Muscle of back (tissue), 11 donors: ENCODE data around the gene WNT3A. TPM values are rescaled to one million over a fixed set of nuclear protein-coding genes. Genes with fewer than 3 reads are reported as not detected.

Experiments used
- DNase-seq, 3 donors: peaks; one replicate each; pipeline versions ENCODE4 v3.0.0 to v3.0.0-alpha.2; 2013
- polyA plus RNA-seq, 10 donors: library from polyadenylated mRNA; unstranded; fragments of 120-200 nt; gene quantifications; one replicate each; pipeline ENCODE4 v1.2.1, GENCODE V29; 2013; ENCODE audit not compliant: insufficient read length in 10 of 10

WNT3A gene
- polyA plus RNA-seq, 10 donors: 0.55 to 0.95 TPM; not detected in 8

DNA sequence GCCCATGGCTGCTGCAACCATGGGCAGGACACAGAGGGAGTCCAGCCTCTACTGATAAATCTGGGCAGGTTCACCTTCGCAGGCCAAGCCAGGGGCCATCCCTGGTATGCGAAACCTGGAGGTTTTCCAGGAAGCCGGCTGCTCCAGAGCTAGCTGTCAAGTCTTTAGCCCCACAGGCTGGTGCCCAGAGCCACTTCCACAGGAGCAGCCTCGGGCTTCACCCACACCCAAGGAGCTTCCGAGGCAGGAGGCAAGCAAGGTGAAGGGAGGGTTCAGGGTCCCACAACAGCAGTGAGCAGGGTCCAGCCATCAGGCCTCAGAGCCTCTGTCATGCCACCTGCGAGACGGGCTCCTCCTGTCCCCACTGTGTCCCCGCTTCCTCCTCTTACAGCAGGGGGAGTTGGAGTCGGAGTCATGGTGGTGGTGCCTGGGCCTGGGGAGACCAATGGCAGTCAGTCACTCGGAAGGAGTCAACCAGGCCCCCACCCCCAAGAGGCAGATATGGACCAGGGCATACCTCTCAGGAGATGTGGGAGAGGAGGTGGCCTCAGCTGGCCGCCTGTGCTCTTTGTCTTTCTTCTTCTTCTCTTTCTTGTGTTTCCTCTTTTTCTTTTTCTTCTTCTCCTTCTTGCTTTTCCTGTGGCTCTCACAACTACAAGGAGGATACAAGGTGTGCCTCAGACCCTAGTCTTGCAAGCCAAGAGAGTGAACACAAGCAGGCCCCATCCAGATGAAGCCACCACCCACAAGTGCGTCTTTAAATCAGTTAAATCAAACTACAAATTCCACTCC, 94.2 kb downstream of the WNT3A start:
- DNase-seq: no peak

DNA sequence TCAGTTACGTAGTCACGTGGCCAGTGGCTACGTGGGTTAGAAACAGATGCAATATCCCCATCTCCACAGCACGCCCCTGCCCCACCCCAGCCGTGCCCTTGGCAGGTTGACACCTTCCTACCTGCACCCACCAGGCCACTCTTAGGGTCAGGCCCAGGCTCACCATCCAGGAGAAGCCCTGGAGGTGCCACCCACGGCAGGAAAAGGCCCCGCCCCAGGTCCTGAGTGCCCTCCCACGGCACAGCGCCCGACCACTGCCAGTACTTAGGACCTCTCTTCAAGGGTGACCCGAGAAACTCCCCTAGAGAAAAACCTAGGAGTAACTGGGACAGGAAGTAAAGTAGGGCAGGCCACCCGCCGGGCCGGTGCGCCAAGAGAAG, 94.8 kb downstream of the WNT3A start:
- DNase-seq: no peak

DNA sequence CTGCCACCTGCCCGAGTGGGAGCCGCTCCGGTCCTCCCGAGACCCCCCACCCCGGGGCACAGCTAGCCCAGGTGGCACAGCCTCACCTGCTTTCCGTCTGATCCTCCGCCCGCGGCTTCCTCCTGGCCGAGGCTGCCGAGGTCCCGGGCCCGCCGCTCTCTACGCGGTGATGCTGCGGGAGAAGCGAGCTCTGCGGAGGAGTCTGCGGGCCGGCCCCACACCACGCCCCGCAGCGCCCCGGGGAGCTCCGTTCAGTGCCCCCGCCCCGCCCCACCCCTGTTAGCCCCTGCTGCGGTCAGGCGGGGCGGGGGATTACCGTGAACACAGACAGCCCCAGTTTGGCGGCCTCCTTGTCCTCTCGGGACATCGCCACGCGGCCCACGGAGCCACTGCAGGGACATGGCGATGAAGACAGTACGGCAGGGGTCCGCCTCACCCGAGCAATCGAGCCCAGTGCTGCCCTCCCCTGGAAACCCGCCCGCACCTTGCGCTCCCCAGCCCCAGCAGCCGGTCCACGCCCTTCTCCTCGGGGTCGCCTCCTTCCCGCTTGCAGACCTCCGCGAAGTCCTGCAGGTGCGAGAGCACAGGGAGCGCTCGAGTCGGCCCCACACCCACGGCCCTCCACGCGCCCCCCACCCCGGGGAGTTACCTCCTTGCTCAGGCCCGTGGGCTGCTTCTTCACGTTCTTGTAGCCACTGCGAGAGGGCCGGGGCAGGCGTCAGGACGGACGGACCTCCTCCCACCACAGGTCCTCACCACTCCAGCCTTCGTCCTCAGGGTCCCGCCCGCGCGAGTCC, 95.4 kb downstream of the WNT3A start:
- DNase-seq: peak in 1 of 3 donors; percentile 51

DNA sequence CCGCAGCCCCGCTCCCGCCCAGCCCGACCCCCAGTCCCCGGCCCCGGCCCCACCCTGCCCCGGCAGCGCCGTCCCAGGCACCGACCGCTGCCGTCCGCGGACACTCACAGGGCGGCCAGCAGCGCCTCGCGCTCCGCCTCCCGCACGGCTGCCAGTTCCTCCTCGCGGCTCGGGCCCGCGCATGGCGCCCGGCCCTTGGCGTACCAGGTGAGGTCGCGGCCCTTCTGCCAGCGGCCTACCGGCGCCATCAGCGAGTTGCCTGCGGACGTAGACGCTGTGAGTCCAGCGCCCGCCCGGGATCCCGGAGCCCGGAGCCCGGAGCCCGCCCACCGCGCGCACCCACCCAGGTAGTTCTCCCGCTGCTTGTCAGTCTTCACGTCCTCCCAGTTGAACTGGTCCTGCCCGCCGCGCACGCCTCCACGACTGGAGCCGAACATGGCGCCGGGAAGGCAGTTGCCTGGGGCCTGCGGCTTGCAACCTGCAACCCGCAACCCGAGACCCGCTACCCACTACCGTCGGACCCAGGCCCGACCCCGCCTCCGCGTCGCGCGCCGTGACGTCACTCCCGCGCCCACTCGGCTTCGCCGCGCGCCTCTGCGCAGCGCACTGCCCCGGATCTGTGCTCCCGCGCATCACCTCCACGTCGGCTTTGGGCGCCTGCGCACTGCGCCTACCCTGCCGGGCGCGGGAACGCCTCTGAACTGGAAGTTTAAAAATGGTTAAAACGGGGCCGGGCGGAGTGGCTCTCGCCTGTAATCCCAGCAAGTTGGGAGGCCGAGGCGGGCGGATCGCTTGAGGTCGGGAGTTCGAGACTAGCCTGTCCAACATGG, 96.2 kb downstream of the WNT3A start, which contains the start of gene C1orf35:
Gene C1orf35 (minus strand): TSS at position 535 of the 830 bp plus-strand sequence. CDS start 98 bp downstream, at position 437.
- peak; percentile 91 to 98 (median 96) for DNase-seq

DNA sequence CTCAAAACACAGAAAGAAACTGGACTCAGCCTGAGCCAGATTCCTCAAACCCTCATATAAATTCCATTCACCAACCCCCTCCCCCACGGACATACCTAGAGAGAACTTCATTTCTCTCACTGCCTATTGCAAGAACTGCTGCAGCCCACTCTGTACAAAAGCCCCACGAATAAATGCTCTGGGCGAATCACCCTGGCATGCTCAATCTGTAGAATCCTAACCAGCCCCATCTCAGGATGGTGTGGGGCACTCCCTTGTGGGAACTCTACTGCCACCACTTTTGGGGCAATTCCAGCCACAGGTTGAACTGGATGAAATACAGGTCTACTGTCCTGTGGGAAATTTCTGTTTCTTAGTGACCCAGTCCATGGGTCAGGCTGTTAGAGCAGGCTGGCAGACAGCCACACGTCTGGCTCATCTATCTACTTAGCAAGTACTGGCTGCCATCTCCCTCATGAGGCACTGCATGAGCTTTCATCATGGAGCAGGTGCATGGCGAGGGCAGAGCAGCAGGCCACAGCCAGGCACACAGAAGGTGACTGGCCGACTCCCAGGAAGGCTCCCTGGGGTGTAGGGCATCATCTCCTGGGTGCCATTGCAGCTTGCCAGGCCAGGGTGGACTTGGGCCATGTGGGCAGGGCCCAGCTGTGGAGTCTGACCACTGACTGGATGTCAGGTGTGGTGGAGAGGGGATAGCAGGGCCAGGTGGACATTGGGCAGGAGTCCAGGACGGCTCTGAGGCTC, 97.9 kb downstream of the WNT3A start:
- no peak for DNase-seq

DNA sequence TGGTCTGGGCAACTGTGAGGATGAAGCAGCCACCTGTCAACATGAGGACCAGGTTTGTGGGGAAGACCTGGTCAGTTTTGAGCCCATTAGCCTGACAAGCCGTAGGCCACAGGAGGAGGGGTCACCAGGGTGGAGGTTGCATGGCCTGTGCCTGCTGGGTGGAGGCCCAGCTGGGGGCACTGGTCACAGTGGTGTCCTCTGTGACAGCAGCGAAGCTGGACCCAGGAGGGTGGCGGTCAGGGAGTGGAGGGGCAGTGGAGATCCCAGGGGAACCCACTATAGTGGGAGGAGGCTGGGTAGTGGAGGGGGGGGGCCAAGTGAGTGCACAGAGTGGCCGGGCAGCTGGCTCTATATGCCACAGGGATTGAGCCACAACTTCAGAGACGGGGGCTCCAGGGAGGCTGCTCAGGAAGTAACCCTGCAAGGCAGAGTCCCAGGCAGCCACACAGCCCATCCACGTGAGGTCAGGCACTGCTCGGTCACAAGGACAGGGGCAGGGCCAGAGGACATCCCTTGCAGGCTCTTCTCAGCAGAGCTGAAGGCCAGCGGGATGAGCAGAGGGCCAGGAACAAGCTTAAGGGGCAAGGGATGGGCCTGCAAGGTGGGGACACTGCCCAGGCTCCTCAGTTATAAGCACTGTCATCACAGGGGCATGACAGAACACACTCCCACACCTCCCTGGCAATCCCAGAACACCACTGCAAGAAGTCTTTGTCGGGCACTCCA, 98.6 kb downstream of the WNT3A start:
- no peak for DNase-seq

DNA sequence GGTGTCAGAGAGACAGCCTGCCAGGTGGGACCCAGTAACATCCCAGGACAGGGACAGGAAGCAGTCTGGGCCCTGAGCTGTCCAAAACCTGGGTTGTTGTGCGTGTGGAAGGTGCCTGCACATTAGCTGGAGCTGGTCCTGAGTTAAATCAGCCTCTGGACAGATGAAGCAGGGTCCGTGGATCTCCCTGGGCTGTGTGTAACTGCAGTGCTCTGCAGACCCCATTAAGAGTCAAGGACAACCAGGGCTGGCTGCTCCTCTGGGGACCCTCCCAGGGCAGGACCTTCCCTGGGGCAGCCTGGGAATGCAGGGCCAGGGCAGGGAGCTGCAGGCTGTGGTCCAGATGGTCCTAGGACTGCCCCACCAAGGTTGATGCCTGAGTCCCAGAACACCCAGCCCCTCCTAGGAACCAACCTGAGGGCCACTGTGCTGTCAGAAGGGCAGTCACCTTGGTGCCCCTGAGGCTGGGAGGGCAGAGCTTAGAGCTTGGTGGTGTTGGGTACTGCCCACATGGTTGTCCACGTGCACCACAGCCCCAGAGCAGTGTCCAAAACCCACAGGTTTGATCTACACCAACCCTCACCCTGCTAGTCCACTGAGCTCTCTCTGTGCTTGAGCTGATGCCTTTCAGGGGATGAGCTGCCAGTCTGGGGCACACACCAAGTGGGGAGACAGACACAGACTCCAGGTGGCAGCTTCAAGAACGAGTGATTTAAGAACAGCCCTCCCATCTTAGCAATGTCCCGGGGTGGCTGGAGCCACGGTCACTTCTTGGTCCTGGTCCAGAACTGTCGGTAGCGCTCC, 99.4 kb downstream of the WNT3A start:
- DNase-seq: no peak

DNA sequence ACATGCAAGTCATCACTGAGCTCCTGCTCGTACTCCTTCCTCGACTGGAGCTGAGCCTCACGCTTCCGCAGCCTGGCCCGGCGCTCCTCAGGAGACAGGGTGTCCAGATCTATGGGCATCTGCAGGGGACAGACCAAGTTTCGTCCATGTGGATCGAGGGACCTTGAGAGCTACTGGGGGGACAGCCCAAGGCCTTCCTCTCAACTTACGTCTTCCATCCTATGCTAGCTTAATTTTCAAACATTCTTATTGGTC, 99.9 kb downstream of the WNT3A start:
- no peak for DNase-seq

DNA sequence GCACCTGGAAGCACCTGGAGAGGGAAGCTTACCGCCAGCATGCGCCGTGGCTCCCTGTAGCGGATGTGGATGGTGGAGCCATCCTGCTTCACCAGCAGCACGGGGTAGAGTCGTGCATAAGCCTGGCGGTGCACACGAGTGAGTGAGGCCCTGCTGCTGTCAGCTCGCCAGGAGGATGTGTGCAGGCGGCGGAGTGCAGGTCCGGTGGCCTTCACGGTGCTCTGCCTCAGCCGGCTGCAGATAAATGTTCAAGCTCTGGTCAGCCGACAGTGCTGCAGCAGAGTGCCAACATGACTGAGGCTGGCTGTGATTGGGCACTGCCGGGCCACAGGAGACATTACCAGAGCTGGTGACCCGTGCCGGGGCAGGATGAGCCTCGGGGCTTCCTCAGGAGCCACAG, 100.8 kb downstream of the WNT3A start:
- DNase-seq: no peak

DNA sequence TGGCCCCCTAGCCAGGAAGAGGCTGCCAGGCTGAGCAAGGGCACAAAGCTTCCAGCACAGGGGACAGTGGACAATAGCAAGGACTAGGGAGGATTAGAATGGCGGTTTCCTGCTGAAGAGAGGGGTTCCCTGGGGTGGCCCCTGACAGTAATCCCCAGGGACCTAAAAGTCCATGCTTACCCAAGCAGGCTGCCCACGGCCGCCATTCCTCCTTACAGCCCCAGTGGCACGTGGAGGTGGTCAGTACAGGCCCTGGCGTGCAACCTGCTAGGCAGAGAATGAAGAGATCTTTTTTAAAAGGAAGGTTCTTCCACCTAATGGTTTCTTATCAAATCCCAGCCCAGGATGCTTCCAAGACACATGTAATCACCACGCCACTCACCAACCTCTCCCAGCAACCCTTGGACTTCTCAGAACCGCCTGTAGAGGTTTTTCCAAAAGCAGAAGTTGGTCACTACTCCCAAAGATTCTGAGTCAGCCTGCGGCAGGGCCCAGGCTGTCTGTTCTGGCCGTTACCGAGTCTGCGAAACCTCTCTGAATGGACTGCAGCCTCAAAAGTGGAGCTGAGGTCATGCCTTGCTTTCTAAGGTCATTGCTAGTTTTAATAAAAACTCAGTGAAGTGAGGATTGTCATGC, 101.4 kb downstream of the WNT3A start:
- DNase-seq: no peak

DNA sequence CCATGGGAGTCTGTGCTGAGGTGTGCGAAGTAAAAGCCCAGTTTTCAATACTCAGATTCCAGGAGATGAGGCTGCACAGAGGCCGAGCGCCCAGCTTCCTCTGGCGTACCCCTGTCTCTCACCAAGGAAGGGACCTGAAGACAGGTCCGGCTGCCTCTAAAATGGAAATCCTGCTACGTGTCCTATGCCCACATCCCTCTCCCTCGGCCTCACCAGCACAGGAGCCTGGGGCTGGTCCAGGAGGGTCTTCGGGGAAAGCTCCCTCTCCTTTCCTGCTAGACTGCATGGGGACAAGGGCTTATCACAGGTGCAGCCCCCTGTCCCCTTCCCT, 101.9 kb downstream of the WNT3A start:
- no peak for DNase-seq

DNA sequence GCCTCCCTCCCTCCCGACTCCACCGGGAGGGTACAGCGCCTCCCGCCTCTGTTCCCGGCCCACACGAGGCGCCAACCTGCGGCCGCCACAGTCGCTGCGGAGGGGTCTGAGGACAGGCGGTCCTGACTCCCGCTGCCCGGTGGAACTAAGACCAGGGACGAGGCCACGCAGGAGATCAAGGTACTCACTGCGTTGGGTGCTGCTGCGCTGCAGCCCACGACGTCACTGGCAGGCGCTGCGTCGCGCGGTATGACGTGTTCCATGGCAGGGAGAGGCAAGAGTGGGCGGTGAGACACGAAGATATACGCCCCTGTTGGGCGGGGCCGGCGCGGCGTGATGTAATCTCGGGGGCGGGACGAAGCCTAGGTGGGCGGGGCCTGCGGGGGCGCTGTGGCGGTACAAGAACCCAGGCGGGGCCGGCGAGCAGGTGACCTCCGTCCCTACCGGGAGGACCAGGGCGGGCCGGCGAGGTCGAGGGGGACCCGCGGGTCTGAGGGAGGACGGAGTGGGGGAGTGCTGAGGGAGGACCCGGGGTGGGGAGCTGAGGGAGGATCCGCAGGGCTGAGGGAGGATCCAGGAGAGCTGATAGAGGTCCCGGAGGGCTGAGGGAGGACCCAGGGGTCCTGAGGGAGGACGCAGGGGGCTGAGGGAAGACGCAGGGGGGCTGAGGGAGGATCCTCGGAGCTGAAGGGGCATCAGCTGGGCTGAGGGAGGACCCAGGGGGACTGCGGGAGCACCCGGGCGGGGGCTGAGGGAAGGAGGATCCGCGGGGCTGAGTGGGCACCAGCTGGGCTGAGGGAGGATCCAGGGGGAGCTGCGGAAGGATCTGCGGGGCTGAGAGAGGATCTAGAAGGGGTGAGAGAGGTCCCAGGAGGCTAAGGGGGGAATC, 102.5 kb downstream of the WNT3A start, which contains the start of gene MRPL55:
Gene MRPL55 (minus strand): TSS at position 227 of the 889 bp plus-strand sequence. CDS start 1,039 bp downstream, outside the sequence.
- DNase-seq: peak; percentile 96 to 99 (median 99)

DNA sequence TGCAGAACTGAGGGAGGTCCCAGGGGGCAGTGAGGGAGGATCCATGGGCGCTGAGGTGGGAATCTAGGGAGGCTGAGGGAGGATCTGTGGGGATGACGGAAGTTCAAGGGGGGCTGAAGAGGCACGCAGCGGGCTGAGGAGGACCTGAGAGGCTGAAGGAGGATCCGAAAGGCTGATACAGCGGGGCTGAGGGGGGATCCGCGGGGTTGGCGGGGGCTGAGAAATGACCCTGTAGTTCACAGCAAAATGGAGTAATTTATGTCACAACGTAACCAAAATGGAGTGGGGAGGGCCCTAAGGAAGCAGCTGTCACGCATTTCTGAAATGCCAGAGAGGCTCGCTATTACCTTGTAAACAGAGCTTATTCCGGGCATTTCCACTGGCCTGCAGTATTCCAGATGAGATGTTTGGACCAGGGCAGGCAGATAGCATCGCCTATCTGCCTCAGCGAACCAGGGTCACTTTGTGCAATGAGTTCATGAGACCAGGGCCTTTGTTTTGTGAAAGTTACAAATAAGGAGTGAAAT, 103.2 kb downstream of the WNT3A start:
- DNase-seq: no peak

DNA sequence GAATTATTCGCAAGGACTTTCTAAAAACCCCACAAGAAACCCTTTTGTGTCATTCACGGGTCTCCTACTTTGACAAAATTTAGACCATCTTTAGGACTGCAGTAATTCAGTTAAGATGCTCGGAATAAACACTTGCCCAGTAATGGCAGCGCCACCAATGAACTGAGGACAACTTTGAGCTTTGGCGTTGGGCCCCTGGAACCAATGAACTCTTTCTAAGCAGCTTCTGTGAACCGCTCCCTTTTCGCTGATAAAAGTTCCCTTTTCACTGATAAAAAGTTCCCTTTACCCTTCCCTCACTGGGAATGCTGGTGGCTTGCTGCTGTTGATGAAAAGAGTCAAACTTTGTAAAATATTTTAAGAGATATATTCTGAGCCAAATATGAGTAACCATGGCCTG, 103.8 kb downstream of the WNT3A start:
- no peak for DNase-seq
